T-helper 9 cell (primary cell): ENCODE data around the gene NPAS4.
"Not testable (repeated sequence)": the region's sequence is repeated elsewhere in the genome, so short reads cannot be mapped to it uniquely, and the experiment has no call there.

Experiments
- DNase-seq: peaks from one replicate; pipeline ENCODE4 v3.0.0-alpha.2; 2020

The NPAS4 gene

GRCh38 chr11:66457826-66458225 lies 37.0 kb downstream of the NPAS4 start:
- no peak for DNase-seq

GRCh38 chr11:66459138-66459778 lies 38.4 kb downstream of the NPAS4 start:
- DNase-seq = no peak

GRCh38 chr11:66462010-66462409 lies 41.2 kb downstream of the NPAS4 start:
- no peak for DNase-seq

- no peak for DNase-seq
These were observed 42.1 kb downstream of the NPAS4 start for GRCh38 chr11:66462911-66463310.

GRCh38 chr11:66464116-66464515 lies 43.3 kb downstream of the NPAS4 start:
- not testable (repeated sequence) for DNase-seq

GRCh38 chr11:66464916-66465315 lies 44.1 kb downstream of the NPAS4 start:
- no peak for DNase-seq

- DNase-seq = no peak
These were observed 44.8 kb downstream of the NPAS4 start for GRCh38 chr11:66465373-66466224.

- peak; percentile 99 for DNase-seq
These were observed 45.6 kb downstream of the NPAS4 start, which contains the start of gene PELI3 for GRCh38 chr11:66466225-66467033. Gene PELI3 (plus strand): TSS chr11:66466905. CDS start chr11:66468129, 1,224 bp downstream.

- DNase-seq = no peak
These were observed 46.3 kb downstream of the NPAS4 start for GRCh38 chr11:66467034-66467659.

GRCh38 chr11:66467756-66468155 lies 46.9 kb downstream of the NPAS4 start:
- DNase-seq = no peak

- DNase-seq = no peak
These were observed 47.9 kb downstream of the NPAS4 start for GRCh38 chr11:66468691-66469090.

GRCh38 chr11:66469441-66469840 lies 48.6 kb downstream of the NPAS4 start:
- DNase-seq = no peak

- DNase-seq = no peak
These were observed 49.2 kb downstream of the NPAS4 start for GRCh38 chr11:66470015-66470414.

- DNase-seq = no peak
These were observed 50.3 kb downstream of the NPAS4 start for GRCh38 chr11:66471142-66471541.

- no peak for DNase-seq
These were observed 51.2 kb downstream of the NPAS4 start for GRCh38 chr11:66472054-66472453.

- DNase-seq = no peak
These were observed 52.3 kb downstream of the NPAS4 start for GRCh38 chr11:66473167-66473566.

- no peak for DNase-seq
These were observed 53.0 kb downstream of the NPAS4 start for GRCh38 chr11:66473608-66474515.

- no peak for DNase-seq
These were observed 54.7 kb downstream of the NPAS4 start for GRCh38 chr11:66475349-66476172.
